Erythroblast (primary cell): Measurements from ENCODE around the gene SERPINA1.

ENCODE experiments used
- GATA1 ChIP-seq: IDR thresholded peaks from 2 replicates; pipeline ENCODE4 v1.6.1; 2011; ENCODE audit warnings: low read depth, mild to moderate bottlenecking, control low read depth, low read length, moderate library complexity
- POLR2A ChIP-seq: IDR thresholded peaks from 2 replicates; pipeline ENCODE4 v1.6.1; 2011; ENCODE audit warnings: mild to moderate bottlenecking, low read length

GRCh38 chr14:94411638-94412037, 23.2 kb upstream of the SERPINA1 start:
- no peak for TF ChIP-seq POLR2A
- no peak for TF ChIP-seq GATA1
